Renal pelvis (tissue), 4 donors: ENCODE data around the gene ANKRD16. TPM values are rescaled to one million over a fixed set of nuclear protein-coding genes. Genes with fewer than 3 reads are reported as not detected.
"Not testable (repeated sequence)": the region's sequence is repeated elsewhere in the genome, so short reads cannot be mapped to it uniquely, and the experiment has no call there.

Experiments used
- DNase-seq: peaks from one replicate; pipeline ENCODE4 v3.0.0-alpha.2; 2013
- polyA plus RNA-seq, 3 donors: library from polyadenylated mRNA; unstranded; fragments of 120-200 nt; gene quantifications; one replicate each; pipeline ENCODE4 v1.2.1, GENCODE V29; 2013; ENCODE audit not compliant: insufficient read length in 3 of 3

ANKRD16 gene
- polyA plus RNA-seq, 3 donors, result 10.8 to 12.0 (median 11.2) TPM

DNA sequence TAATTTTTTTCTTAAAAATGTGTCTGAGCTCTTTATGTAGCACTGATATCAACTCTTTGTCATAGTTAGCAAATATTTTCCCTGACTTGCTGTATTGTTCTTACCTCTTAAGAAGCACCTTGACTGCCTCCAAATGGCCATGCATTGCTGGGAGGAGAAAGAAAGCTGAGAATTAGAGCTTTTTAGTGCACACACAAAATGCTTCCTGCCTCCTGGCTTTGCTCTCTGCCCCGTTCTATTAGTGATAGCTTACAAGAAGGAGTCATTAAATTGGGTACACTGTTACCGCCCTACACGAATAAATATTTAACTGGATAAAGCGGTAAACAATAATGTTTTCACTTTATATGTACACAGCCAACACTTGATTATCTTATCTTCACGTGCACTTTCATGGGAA lies 4.1 kb downstream of the ANKRD16 start:
- DNase-seq, result no peak

DNA sequence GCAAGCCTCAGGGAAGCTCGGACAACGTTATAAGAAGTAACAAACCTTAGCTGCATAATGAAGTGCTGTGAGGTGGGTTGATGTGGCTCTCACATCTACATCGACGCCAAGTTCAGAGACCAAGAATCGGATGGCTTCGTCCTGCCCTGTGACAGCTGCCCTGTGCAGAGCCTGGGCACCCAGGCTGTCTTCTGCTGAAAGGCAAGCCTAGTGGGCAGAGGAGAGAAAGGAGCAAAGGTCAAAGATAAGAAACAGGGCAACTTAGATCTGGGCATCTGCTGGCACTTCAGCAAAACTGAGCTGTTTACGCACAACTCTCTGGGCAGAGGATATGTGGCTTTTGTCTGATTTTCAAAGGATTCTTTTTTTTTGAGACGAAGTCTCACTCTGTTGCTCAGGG lies 6.7 kb downstream of the ANKRD16 start:
- DNase-seq, result no peak

DNA sequence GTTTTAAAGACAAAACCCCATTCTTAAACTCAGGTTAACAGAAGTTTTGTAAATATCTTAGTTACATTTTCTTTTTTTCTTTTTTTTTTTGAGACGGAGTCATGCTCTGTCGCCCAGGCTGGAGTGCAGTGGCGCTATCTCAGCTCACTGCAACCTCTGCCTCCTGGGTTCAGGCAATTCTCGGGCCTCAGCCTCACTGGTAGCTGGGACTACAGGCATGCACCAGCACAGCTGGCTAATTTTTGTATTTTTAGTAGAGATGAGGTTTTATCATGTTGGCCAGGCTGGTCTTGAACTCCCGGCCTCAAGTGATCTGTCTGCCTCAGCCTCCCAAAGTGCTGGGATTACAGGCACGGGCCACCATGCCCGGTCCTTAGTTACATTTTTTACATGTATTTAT lies 12.7 kb downstream of the ANKRD16 start:
- not testable (repeated sequence) for DNase-seq

DNA sequence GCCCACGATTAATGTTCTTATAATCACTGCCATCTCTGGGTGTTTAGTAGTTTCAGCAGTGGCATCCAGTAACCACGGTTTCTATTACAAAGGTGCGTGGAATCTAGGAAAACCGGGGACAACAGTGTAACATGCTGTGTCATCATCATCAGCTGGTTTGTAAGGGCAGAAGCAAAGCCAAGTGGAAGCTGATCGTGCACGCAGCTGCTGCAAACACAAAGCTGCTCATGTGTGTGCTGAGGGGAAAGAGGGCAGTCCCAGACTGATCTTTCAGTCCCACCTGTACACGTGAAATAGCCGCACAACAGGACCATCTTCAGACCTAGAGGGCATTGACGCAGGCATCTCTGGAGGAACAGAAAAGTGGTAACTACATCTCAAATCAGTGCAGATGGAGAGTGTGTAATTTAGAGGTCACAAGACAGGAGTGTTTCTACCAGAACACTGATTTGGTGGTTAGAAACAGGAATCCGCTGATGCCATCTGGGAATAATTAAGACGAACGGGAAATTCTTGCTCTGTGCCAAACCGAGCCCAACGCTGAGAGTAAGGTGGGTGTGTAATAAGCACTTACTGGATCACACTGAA lies 13.4 kb downstream of the ANKRD16 start:
- DNase-seq, result no peak

DNA sequence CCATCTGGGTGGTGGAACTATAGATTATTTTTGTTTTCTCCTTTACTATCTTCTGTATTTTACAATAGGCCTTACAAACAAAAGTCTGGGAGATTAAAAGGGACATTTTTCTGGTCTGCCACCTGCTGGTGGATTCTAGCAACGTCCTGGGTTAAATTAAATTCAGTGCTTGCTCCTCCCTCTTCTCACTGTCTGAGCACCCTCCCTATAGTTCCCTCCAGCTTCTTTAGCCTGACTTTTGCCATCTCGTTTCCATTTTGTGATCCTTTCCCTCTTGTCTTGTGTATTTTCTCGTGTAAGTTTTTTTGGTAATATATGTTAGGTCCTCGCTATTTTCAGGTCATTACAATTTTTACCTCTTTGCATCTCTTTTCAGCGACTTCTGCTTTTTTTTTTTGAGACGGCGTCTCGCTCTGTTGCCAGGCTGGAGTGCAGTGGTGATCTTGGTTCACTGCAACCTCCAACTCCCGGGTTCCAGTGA lies 16.1 kb downstream of the ANKRD16 start:
- DNase-seq, result peak; percentile 80

DNA sequence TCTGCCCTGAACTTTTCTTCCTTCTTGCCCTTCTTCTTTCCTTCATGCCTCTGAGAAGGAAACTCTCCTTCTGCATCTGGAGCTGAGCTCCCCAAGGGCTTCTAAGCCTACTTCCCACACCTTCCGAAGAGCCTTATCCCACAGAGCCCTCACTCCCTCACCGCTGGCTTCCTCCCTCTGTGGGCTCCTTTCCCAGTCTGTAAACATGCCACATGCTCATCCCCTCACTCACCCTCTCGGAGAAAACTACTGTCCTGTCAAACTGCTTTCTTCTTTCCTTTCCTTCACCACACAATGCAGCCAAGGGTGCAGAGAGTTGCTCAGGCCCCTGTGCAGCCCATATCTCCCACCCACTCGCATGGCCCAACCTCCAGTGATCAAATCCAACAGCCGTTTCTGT lies 18.1 kb downstream of the ANKRD16 start:
- DNase-seq, result no peak

DNA sequence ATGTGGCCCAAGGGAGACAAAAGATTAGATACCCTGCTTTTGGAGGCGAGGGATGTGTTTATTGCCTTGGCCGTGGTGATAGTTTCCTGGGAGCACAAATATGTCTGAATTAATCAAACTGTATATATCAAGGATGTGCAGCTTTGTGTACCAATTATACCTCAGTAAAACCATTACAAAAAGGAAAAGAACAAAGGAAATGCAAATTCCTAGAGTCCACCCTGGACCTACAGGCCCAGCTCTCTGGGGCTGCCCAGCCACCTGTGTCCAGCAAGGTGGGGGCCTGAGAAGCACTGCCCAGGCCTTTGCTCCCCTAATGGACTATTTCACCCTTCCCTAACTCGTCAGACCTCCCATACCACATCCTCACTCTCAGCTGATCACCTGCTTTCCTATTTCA lies 20.5 kb downstream of the ANKRD16 start:
- no peak for DNase-seq

DNA sequence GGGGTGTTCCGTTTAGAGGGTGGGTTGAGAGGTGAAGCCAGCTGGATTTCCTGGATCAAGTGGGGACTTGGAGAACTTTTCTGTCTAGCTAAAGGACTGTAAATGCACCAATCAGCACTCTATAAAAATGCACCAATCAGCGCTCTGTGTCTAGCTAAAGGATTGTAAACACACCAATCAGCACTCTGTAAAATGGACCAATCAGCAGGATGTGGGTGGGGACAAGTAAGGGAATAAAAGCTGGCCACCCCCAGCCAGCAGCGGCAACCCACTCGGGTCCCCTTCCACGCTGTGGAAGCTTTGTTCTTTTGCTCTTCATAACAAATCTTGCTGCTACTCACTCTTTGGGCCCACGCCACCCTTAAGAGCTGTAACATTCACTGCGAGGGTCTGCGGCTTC lies 21.3 kb downstream of the ANKRD16 start:
- not testable (repeated sequence) for DNase-seq

DNA sequence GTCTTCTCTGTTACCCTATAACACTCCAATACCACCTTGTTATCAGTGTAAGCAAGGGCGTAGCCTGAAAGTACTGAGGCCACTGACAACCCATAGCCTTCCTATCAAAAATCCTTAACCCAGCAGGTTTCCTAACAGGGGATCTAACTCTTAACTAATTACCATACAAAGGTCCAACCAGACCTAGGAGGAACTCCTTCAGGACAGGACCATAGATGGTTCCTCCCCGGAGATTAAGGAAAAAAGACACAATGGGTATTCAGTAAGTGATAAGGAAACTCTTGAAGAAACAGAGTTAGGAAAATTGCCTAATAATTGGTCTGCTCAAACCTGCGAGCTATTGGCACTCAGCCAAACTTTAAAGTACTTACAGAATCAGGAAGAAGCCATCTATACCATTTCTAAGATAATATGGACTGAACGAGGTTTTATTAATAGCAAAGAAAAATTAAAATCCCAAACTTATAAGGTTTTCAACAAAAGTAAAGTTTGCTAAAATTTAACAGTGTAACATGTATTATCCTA lies 22.5 kb downstream of the ANKRD16 start:
- not testable (repeated sequence) for DNase-seq

DNA sequence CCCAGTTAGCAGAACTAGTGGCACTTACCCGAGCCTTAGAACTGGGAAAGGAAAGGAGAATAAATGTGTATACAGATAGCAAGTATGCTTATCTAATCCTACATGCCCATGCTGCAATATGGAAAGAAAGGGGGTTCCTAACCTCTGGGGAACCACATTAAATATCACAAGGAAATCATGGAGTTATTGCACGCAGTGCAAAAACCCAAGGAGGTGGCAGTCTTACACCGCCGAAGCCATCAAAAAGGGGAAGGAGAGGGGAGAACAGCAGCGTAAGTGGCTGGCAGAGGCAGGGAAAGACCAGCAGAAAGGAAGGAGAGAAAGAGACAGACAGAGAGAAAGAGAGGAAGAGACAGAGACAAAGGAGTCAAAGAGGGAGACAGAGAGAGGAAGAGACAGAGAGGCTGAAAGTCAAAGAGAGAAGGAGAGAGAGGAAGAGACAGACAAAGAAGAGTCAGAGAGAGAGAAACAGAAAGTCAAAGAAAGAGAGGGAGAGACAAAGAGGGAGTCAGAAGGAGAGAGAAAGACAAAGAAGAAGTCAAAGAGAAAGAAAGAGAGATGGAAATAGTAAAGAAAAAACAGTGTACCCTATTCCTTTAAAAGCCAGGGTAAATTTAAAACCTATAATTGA lies 23.1 kb downstream of the ANKRD16 start:
- not testable (repeated sequence) for DNase-seq

DNA sequence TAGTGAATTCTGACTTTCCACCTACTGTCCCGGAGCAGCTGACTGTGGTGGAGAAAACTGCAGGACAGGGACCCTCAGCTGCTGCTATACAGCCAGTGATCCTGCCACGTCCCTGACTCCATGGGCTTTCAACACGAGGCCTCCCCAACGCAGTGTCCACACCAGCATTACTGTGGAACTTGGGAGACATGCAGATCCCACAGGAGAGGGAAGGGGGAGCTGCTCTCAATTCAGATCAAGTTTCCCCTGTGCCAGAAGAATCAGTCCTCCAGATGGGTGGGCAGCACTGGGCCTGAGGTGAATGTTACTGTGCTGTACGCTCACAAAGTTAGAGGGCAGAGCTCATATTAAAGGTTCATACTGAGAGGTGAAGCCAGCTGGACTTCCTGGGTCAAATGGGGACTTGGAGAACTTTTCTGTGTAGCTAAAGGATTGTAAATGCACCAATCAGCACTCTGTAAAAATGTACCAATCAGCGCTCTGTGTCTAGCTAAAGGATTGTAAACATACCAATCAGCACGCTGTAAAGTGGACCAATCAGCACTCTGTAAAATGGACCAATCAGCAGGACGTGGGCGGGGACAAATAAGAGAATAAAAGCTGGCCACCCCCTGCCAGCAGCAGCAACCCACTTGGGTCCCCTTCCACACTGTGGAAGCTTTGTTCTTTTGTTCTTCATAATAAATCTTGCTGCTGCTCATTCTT lies 26.6 kb downstream of the ANKRD16 start:
- not testable (repeated sequence) for DNase-seq

DNA sequence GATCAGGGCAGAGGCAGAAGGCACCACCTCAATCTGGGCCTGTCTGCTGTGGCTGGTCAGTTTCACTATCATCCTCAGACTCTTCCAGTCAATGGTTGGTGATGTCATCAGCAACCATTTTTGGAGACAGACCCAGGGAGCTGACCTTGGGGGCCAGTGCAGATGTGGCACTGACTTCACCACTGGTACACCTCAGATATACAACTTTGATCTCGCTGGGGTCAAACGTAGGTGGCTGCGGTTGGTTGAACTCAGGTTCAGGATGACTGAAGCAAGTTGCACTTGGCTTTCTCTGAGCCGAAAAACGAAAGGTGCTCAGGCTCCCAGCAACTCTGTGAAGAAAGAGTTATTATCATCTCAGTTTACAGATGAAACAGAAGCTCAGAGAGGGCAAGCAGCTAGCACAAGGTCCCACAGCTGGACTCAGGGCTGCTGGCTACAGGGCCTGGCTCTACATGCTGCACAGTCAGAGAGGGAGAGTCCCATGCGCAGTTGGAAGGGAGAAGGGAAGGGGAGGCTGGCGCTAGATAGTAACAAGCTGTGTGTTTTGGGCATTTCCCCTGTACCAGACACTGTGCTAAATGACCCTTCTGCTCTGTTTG lies 27.2 kb downstream of the ANKRD16 start:
- DNase-seq, result no peak

DNA sequence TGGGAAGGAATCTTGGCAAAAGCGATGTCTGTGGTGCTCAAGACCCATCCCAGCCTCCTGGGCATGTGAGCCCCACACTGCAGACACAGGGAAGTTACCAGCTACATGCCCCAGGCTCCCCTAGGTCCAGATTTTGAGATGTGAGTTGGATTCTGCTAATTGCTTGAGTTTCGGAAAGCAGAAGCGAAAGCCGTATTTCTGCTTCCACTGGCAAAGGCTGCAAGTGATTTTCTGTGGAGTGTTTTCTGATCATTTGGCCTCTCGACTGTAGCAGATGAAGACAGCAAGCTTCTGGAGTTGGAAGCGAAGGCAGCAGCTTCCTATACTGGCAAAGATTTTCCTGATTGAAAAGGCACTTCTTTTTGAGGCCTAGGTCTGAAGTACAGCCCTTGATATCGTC lies 29.6 kb downstream of the ANKRD16 start:
- DNase-seq, result no peak

DNA sequence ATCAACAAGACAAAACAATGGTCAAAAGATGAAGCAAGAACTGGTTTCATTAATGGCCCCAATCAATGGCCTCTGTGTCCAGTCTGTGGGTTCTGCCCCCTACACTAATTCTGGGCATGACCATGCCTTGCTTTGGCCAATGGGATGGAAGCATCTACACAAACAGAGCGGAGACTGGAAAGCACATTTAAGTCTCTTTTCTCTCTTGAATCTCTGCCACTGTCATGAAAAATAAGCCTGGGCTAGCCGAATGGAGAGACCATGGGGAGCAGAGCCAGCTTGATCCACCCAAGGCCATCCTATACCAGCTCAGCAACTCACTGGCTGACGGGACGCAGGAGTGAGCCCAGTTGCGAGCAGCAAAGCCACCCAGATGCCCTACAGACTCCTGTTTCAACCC lies 30.9 kb downstream of the ANKRD16 start:
- DNase-seq, result no peak

DNA sequence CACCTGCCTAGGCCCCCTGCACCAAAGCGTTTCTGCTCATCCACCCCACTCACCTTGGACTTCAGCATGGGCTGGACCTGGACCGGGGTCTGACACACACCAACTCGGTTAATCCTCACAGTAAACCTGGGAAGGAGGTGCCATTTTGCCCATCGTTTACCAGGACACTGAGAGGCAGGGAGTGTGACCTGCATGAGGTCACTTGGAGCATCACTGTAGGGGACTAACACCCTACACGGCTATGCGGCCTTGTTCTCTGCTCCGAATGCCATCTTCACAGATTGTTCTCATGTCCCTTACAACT lies 33.0 kb downstream of the ANKRD16 start:
- no peak for DNase-seq

DNA sequence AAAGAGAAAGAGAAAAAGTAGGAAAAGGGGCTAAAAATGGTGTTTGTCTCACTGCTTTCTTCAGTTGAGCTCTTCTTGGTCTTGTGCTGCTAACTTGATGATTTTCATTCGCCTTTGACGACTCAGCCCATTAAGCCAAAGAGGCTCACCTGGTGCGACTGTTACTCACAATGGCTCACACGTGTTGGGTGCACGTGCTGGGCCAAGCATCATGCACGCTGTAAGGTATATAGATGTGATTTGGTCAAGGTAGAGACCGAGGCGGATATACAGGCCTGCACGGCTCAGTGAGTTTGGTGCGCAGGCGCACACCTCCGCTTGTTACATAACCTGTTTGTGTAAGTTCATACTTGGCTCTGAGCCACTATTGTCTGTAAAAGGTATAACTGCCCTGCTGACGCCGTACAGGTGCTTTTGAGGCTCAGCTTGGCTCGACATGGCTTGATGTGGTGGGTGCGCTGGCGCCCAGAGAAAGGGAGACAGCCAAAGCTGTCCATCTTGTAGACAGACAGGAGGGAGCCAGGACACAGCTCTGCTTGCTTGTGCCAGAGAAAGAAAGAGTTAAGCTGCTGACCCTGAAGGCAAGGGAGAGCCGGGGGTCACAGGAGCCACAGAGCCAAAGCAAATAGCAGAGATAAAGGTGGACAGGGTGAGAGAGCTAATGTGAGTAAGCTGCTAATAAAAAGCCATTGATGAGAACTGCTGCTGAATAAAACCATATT lies 33.6 kb downstream of the ANKRD16 start:
- DNase-seq, result no peak

DNA sequence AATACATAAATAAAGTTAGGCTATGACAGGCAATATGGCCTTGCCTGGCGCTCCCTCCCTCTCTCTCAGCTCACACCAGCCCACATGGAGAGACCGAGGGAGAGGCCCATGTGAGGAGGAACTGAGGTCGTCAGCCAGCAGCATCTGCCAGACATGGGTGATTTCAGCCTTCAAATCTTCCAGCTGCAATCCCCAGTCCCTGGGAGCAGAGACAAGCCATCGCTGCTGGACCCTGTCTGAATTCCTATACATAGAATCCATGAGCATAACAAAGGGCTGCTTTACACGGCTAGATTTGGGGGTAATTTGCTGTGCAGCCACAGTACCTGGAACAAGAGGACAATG lies 35.6 kb downstream of the ANKRD16 start:
- no peak for DNase-seq

DNA sequence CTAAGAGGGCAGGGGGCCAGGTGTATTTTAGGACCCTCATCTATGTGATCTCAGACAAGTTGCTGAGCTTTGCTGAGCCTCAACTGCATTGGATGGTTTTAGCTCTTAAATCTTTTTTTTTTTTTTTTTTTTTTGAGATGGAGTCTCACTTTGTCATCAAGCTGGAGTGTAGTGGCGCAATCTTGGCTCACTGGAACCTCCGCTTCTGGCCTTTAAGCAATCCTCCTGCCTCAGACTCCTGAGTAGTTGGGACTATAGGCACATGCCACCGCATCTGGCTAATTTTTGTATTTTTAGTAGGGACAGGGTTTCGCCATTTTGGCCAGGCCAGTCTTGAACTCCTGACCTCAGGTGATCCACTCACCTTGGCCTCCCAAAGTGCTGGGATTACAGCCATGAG lies 43.0 kb downstream of the ANKRD16 start:
- DNase-seq, result not testable (repeated sequence)

DNA sequence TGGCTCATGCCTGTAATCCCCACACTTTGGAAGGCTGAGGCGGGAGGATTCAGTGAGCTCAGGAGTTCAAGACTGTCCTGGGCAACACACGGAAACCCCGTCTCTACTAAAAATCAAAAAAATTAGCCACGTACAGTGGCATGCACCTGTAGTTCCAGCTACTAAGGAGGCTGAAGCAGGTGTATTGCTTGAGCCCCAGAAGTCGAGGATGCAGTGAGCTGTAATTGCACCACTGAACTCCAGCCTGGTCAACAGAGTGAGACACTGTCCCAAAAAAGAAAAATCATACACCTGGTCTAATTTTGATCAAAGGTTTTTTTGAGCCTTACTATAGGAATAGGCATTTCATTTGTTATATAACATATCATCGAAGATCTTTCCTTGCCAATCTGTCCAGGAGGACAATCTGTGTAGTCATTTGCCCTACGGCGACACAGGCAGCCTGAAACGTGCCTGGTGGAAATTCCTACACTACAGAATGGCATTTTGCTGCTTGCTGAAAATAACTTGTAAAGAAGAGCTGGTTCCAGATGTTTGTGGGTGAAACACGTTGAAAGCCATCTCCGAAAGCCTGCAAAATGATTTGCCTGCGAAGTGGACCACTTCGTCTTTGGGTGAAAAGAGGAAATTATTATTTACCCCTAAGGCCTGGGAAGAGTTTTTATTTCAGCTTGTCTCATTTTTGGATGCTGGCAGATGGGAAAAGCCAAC lies 45.2 kb downstream of the ANKRD16 start:
- DNase-seq, result no peak

DNA sequence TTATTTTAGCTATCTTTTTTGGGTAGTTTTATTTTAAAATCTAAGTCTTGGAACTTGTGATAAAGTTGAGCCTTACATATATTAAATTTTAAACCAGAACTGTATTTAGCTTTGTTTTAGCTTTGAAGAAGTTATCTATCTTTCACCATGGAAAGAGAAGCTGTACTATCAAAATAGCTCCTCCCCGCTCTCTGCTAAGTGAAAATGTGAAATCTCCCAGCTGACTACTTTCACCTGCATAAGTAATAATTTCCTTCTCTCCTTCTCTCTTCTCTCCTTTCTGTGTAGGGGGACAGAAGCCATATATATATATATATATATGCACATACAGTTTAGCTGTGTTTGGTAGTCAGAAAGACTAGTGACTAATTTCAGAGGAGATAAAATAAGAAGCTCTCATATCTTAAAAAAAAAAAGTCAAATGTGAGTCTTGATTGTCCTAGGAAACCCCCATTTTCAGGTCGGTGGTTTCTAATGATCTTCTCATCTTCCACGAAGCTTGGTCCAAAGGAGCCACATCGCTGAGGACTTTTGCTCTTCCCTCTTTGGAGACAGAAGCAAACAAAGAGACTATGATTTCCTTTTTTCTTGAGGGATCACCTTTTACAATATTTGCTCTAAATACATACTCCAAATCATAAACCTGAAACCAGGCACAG lies 45.9 kb downstream of the ANKRD16 start:
- no peak for DNase-seq

DNA sequence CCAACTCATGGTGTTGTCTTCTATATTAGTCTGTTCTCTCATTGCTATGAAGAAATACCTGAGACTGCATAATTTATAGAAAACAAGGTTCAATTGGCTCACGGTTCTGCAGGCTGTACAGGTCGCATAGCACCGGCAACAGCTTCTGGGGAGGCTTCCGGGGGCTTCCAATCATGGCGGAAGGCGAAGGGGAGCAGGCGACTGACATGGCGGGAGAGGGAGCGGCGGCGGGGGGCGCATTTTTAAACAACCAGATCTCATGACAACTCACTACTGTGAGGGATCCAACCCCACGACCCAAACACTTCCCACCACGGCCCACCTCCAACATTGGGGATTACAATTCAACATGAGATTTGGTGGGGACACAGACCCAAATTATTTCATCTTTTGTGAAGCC lies 47.7 kb downstream of the ANKRD16 start:
- no peak for DNase-seq
